RCC 7860 (cell line): Measurements from ENCODE around the gene RNF14.
A peak's percentile ranks its signal among the peaks of the same experiment; 100 is the strongest.
"Not testable (repeated sequence)": the region's sequence is repeated elsewhere in the genome, so short reads cannot be mapped to it uniquely, and the experiment has no call there.

Experiments
- DNase-seq: peaks from one replicate; pipeline ENCODE4 v3.0.0-alpha.2; 2015; ENCODE audit warnings: low spot score
- FAIRE-seq: peaks from 2 replicates; lab custom pipeline; 2012; peaks lifted over from hg19 to GRCh38; lab: Jason Lieb, UNC

The RNF14 gene, protein sequence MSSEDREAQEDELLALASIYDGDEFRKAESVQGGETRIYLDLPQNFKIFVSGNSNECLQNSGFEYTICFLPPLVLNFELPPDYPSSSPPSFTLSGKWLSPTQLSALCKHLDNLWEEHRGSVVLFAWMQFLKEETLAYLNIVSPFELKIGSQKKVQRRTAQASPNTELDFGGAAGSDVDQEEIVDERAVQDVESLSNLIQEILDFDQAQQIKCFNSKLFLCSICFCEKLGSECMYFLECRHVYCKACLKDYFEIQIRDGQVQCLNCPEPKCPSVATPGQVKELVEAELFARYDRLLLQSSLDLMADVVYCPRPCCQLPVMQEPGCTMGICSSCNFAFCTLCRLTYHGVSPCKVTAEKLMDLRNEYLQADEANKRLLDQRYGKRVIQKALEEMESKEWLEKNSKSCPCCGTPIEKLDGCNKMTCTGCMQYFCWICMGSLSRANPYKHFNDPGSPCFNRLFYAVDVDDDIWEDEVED

GRCh38 chr5:141968914-141969608 is at the start of gene RNF14:
Gene RNF14, plus strand, starts transcription at chr5:141969105. Its CDS starts 4,484 bp downstream, at chr5:141973589.
- no peak for FAIRE-seq
- DNase-seq: peak; percentile 78

DNA sequence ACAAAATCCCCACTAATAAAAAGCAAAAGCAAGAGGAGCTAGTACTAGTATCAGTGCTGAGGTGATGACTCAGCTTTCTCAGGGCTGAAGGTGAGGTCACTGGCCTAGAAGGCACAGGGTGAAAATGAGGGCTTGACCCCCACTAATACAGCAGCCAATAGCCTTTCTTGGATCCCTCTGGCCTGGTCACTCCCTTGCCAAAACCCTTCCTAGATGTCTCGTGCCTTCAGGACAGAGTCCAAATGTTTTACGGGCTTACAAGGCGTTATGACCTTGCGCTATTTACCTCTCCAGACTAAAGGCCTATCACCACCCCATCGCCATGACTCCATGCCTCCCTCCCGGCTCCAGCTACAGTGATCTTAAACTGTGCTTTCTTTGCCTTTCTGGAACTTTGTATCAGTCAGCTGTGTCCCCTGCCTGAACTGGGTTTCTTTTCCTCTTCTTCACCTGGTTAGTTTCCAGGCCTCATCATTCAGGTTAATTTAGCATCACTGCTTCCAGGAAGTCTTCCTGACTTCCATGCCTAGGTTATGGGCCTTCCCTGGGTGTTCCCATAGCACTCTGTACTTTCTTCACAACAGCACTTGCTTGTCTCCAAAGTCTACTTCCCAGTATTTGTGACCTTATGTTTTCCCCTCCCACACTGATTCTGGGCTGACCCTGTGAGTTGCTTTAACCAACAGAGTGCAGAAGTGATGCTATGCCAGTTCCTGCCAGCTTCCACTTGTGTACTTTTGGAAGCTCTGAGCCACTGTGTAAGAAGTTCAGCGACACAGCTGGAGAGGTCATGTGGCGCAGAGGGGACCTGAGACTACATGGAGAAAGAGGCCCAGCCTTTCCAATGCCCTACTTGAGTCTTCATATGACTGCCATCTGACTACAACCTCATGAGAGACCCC is 49.4 kb upstream of the RNF14 start:
- DNase-seq: no peak
- FAIRE-seq: no peak

DNA sequence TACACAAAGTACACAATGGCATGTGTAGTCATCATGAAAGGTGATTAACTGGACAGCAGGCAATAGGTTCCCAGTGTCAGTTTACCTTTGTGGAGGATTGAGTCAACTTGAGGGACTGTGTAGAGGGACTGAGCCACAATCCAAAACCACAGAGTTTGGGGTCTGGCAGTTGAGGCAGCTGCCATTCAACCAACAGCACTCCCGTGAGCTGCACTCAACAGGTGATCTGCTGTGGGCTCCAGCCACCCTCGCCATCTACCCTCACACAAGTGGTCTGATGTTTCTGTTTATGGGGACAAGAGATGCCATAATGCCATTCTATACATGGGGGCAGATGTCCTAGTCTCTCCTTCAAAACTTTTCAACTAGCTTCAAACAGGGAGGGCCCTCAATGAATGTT is 48.1 kb upstream of the RNF14 start:
- DNase-seq (no peak), FAIRE-seq (no peak)

DNA sequence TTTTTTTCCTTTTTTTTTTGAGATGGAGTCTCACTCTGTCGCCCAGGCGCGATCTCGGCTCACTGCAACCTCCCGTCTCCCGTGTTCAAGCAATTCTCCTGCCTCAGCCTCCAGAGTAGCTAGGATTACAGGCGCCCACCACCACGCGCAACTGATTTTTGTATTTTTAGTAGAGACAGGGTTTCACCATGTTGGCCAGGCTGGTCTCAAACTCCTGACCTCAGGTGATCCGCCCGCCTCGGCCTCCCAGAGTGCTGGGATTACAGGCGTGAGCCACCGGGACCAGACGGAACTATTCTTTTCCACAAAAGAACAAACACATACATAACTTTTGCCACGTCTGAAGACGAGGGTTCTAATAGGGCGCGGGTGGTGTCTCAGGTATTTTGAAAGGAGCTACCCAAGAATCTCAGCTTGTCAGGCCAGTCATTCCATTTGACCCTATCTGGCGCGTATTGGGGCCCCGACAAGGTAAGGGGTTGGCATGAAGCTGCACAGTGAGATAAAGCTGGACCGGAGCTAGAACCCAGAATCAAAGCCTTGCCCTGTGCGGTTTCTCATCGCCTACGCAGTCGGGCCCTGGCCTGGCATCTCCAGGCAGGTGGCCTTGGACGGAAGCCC is 46.0 kb upstream of the RNF14 start:
- not testable (repeated sequence) for FAIRE-seq, DNase-seq

- peak; percentile 85 for DNase-seq
- peak; percentile 74 for FAIRE-seq
These were observed 45.2 kb upstream of the RNF14 start, which contains the start of gene DELE1 for GRCh38 chr5:141923448-141924313. Gene DELE1, plus strand, starts transcription at chr5:141923871. Its CDS starts 71 bp downstream, at chr5:141923942.

DNA sequence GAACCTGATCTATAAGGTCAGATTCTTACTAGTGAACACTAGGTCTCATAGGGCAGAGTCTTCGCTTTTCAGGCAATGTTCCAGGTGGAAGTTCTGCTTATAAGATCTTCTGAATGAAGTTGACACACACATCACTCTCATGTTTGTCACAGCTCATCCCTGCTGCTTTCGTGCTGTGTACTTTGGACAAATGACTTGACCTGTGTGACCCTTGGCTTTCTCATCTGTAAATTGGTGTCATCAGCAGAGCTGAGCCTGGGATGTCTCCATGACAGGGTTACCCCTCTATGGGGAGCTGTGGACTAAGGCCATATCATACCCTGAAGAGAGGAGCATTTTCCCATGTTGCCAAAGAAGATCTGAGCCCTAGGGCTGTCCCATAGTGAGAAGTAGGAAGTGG is 42.5 kb upstream of the RNF14 start:
- no peak for FAIRE-seq
- no peak for DNase-seq

DNA sequence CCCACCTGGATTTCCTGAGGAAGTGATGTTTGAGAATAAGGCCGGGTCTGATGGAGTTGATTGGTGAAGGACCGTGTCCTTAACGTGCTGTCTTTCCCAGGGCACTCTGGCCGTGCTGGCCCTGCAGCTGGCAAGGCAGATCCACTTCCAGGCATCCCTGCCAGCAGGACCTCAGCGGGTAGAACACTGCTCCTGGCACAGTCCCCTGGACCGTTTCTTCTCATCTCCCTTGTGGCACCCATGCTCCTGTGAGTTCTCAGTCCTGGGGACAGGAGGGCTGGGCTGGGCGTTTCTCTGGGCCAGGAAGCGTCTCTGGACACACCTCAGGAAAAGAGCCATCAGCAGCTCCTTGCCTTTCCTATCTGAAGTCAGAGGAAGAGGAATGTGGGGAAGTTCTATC is 40.9 kb upstream of the RNF14 start:
- no peak for FAIRE-seq

GRCh38 chr5:141929398-141930058 is 39.4 kb upstream of the RNF14 start:
- no peak for FAIRE-seq
- no peak for DNase-seq

More for the DNA sequence above, 40.9 kb upstream of the RNF14 start:
- DNase-seq: no peak

DNA sequence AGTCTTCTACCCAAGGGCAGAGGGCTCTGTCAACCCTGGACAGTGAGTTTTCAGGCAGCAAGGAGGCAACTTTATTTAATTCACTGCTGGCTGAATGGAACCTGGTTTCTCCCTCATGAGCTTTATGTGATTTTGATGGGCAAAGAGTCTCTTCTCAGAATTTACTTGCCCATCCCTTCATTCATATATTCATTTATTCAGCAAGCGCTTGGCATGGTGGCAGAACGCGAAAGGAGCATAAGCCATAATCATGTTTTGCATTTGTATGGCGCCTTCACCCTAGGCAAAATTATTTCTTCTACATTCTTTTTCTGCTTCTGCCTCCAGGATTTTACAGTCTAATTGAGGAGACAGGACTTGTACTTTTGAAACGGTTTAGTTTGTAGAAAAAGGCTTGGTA is 37.2 kb upstream of the RNF14 start:
- FAIRE-seq (no peak), DNase-seq (no peak)

DNA sequence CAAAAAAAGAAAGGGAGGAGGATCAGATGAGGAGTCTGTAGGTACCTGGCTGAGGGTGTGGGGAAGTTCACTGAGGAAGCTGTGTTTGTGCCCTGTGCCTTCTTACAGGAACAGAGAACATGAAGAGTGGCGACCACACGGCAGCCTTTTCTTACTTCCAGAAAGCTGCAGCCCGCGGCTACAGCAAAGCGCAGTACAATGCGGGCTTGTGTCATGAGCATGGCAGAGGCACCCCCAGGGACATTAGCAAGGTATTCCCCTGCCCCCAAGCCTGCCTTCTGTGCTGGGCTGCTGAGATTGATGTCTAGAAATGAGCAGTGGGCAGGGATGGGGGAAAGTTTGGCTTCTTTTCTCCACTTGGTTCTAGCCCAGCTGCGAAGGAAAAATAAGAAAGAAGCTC is 35.8 kb upstream of the RNF14 start:
- DNase-seq (no peak), FAIRE-seq (no peak)

DNA sequence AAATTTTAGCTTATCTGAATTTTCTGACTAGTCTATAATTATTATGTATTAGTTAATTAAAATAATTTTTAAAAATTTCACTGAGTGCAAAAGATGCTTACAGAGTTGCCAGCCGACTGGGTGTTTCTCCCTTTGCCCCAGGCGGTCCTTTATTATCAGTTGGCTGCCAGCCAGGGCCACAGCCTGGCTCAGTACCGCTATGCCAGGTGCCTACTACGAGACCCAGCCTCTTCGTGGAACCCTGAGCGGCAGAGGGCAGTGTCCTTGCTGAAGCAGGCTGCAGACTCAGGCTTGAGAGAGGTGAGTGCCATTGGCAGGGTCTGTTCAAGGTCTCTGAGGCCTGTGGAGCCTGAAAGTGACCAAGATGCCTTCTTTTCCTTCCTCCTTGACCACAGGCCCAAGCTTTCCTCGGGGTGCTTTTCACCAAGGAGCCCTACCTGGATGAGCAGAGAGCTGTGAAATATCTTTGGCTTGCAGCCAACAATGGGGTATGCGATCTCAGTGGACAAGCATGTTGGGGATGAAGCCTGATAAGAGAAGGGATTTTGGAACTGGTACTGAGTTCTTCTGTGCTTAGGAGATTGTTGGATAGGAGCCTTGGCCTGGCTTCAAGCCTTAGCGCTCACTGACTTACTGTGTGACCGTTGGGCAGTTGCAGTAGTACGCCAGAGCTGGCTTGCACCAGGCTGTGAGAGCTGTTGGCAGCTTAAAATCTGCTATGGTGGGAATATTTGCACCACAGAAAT is 34.6 kb upstream of the RNF14 start:
- no peak for FAIRE-seq
- DNase-seq: no peak

GRCh38 chr5:141935538-141935937 is 33.4 kb upstream of the RNF14 start:
- FAIRE-seq (no peak), DNase-seq (no peak)

DNA sequence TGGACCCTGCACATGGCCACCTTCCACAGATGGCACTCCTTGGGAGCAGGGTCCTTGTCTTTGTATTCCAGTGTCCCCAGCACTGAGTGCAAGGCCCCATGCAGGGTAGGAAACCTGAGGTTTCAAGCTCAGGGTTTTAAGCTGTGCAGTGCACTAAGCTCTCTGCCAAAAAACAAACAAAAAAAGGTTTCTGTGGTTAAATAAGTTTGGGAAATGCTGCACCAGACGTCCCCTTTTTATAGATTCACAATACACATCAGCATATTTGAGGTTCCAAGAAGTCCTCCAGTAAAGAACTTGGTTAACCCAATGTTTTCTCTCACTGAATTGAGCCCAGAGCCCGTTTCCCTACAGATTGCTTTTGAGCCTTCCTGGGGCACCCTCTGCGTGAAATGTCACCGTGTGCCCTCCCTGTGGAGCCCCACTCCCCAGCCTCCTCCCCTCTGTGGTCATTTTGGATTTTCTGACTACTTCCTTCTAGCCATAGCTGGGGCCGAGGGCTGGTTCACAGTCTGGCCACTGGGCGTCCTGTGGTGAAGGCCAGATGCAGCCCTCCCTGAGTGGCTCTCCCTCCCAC is 28.1 kb upstream of the RNF14 start:
- FAIRE-seq: no peak

GRCh38 chr5:141941307-141941706 is 27.6 kb upstream of the RNF14 start:
- DNase-seq (no peak), FAIRE-seq (no peak)

More for the DNA sequence above, 28.1 kb upstream of the RNF14 start:
- DNase-seq: no peak

- FAIRE-seq: no peak
These were observed 27.1 kb upstream of the RNF14 start for GRCh38 chr5:141941779-141942178.

GRCh38 chr5:141942185-141942857 is 26.6 kb upstream of the RNF14 start:
- DNase-seq (no peak), FAIRE-seq (no peak)

More at GRCh38 chr5:141941779-141942178, 27.1 kb upstream of the RNF14 start:
- DNase-seq: no peak

- DNase-seq (no peak), FAIRE-seq (no peak)
These were observed 24.8 kb upstream of the RNF14 start for GRCh38 chr5:141944076-141944475.
